ENCODE results near the gene PRR36. TPM values are rescaled to one million over a fixed set of nuclear protein-coding genes. Genes with fewer than 3 reads are reported as not detected.
"Not testable (repeated sequence)": the region's sequence is repeated elsewhere in the genome, so short reads cannot be mapped to it uniquely, and the experiment has no call there.

PRR36 gene
- total RNA-seq, 4 donors from 2014 or later = not detected

GRCh38 chr19:7898967-7899366, 24.8 kb upstream of the PRR36 start:
- H3K27me3 ChIP-seq = no peaks in the 10 kb centered on the region
- no peak overlapping the region for H3K4me3 ChIP-seq
- H3K4me1 ChIP-seq = peaks cover 0 to 14% (median 5%) of the 10 kb centered on the region in 4 donors
- DNase-seq = peak in 1 of 3 donors; percentile 32
- H3K9me3 ChIP-seq = no peaks in the 10 kb centered on the region
- no peak for TF ChIP-seq CTCF (IDR thresholded peaks at IDR 0.05)
- TF ChIP-seq POLR2A (IDR thresholded peaks at IDR 0.05) = no peak
- H3K36me3 ChIP-seq = no peaks in the 10 kb centered on the region
- no peak overlapping the region for H3K27ac ChIP-seq

GRCh38 chr19:7897292-7897691, 23.1 kb upstream of the PRR36 start:
- Histone ChIP-seq H3K4me3 (no peak overlapping the region), H3K36me3 (no peaks in the 10 kb centered on the region), H3K27ac (peak overlapping the region in 1 of 4 donors; percentile 19), H3K4me1 (peaks cover 0 to 6% (median 0%) of the 10 kb centered on the region in 4 donors), H3K27me3 (no peaks in the 10 kb centered on the region), H3K9me3 (no peaks in the 10 kb centered on the region)
- TF ChIP-seq POLR2A (IDR thresholded peaks at IDR 0.05) (no peak), CTCF (IDR thresholded peaks at IDR 0.05) (no peak)
- no peak for DNase-seq

GRCh38 chr19:7895565-7895964, 21.4 kb upstream of the PRR36 start:
- H3K4me3 ChIP-seq = no peak overlapping the region
- no peak overlapping the region for H3K27ac ChIP-seq
- no peak for TF ChIP-seq POLR2A (IDR thresholded peaks at IDR 0.05)
- no peak for TF ChIP-seq CTCF (IDR thresholded peaks at IDR 0.05)
- H3K4me1 ChIP-seq = peaks cover 0 to 5% (median 0%) of the 10 kb centered on the region in 4 donors
- peak in 1 of 3 donors; percentile 40 for DNase-seq
- H3K27me3 ChIP-seq = no peaks in the 10 kb centered on the region
- no peaks in the 10 kb centered on the region for H3K36me3 ChIP-seq
- H3K9me3 ChIP-seq = no peaks in the 10 kb centered on the region

- no peak overlapping the region for H3K4me3 ChIP-seq
- H3K27ac ChIP-seq = no peak overlapping the region
- H3K36me3 ChIP-seq = no peaks in the 10 kb centered on the region
- DNase-seq = peak in 1 of 3 donors; percentile 51
- H3K9me3 ChIP-seq = no peaks in the 10 kb centered on the region
- peaks cover 0 to 5% (median 0%) of the 10 kb centered on the region in 4 donors for H3K4me1 ChIP-seq
- H3K27me3 ChIP-seq = no peaks in the 10 kb centered on the region
- no peak for TF ChIP-seq CTCF (IDR thresholded peaks at IDR 0.05)
- TF ChIP-seq POLR2A (IDR thresholded peaks at IDR 0.05) = no peak
Measured at GRCh38 chr19:7894612-7895309, 20.6 kb upstream of the PRR36 start.

GRCh38 chr19:7893362-7894101, 19.3 kb upstream of the PRR36 start:
- not testable (repeated sequence) for H3K27me3 ChIP-seq, H3K27ac ChIP-seq, DNase-seq, H3K9me3 ChIP-seq, H3K4me3 ChIP-seq, H3K36me3 ChIP-seq
- H3K4me1 ChIP-seq = peaks cover 0 to 11% (median 0%) of the 10 kb centered on the region in 4 donors

GRCh38 chr19:7888826-7889217, 14.6 kb upstream of the PRR36 start:
- DNase-seq = no peak
- TF ChIP-seq CTCF (IDR thresholded peaks at IDR 0.05) (no peak), POLR2A (IDR thresholded peaks at IDR 0.05) (no peak)
- H3K4me1 ChIP-seq = peaks cover 0 to 12% (median 0%) of the 10 kb centered on the region in 4 donors
- peak overlapping the region in 2 of 4 donors; percentile 53 to 56 for H3K4me3 ChIP-seq
- no peak overlapping the region for H3K27ac ChIP-seq
- H3K27me3 ChIP-seq = peaks cover 0 to 10% of the 10 kb centered on the region in 2 donors
- no peaks in the 10 kb centered on the region for H3K9me3 ChIP-seq
- H3K36me3 ChIP-seq = no peaks in the 10 kb centered on the region

All from Peyer's patch (tissue), 4 donors.